Mucosa of descending colon (tissue), 3 donors: ENCODE results near the gene FAM13C. TPM values are rescaled to one million over a fixed set of nuclear protein-coding genes. Genes with fewer than 3 reads are reported as not detected.

Experiments
- ATAC-seq: fragments of 200-7000 bp; cut with Tn5 transposase; one replicate; pipeline ENCODE4 v1.9.1; 2020; ENCODE audit warnings: mild to moderate bottlenecking, moderate library complexity
- DNase-seq, 3 donors: peaks; one replicate each; pipeline ENCODE4 v3.0.0-alpha.2; 2020
- H3K36me3 ChIP-seq: fragments of 200-600 bp; one replicate; pipeline ENCODE4 v1.8.0; 2021; ENCODE audit warnings: low read depth, mild to moderate bottlenecking
- H3K4me1 ChIP-seq: fragments of 200-600 bp; one replicate; pipeline ENCODE4 v1.8.0; 2021; ENCODE audit warnings: low read depth, mild to moderate bottlenecking
- H3K4me3 ChIP-seq: fragments of 200-600 bp; one replicate; pipeline ENCODE4 v1.8.0; 2021; ENCODE audit warnings: mild to moderate bottlenecking
- H3K9me3 ChIP-seq: fragments of 200-600 bp; one replicate; pipeline ENCODE4 v1.8.0; 2021; ENCODE audit warnings: mild to moderate bottlenecking
- intact Hi-C, 2 donors: fragments of 100-400 bp; cut with DNase I in 1 of 2; cut with micrococcal nuclease in 1 of 2; formaldehyde crosslinking; loops; one replicate each; pipeline versions ENCODE4 v1.11.0 to v1.11.1; 2022; cut with DNase I, micrococcal nuclease
- total RNA-seq, 3 donors: library from RNA; stranded (reverse); fragmentation: NEBNext Ultra II Directional in 2 of 3; extraction: Animal tissue kit (Norgen Biotek cat#: 25700) in 2 of 3; gene quantifications; one replicate each; pipeline versions ENCODE4 v1.2.1 to v1.2.4, GENCODE V29; 2021 to 2023
- TF ChIP-seq, protein P1 (sequence below): fragments of 200-600 bp; IDR thresholded peaks from one replicate; pipeline ENCODE4 v1.8.0; 2022; ENCODE audit warnings: antibody characterized with exemption, mild to moderate bottlenecking
- donor health status: DM: no; HTN: no; CAD: no; lungs with moderate emphysema.
- donor health status: DM: no; HTN: no; CAD: no.
- donor health status: DM: no; HTN: yes; CAD: no.

The FAM13C gene
- total RNA-seq, 3 donors from 2014 or later = 4.2 to 18.8 (median 6.5) TPM

DNA sequence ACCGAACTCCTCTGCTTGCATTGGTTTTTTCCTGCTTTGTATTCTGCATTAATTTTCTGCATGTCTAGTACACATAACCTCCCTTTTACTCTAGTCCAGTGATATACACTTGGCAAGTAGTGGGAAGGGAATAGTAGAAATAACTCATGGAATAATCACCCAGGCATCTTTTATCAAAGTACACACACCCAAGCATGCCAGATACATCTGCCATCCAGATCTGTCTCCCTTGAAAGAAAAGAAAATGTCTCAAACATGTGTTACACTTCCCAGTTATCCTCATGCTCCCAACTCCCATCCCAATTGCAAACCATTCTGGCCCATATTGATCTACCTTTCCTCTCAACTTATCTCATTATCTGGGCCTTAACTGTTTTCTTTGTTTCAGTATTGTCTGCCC is 106.9 kb downstream of the FAM13C start:
- Histone ChIP-seq H3K36me3 (no peaks in the 10 kb centered on the region), H3K4me1 (no peaks in the 10 kb centered on the region), H3K4me3 (no peak overlapping the region), H3K9me3 (no peaks in the 10 kb centered on the region)
- intact Hi-C loops = no loop called here
- DNase-seq (no peak), ATAC-seq (no peak)
- TF ChIP-seq, protein P1, sequence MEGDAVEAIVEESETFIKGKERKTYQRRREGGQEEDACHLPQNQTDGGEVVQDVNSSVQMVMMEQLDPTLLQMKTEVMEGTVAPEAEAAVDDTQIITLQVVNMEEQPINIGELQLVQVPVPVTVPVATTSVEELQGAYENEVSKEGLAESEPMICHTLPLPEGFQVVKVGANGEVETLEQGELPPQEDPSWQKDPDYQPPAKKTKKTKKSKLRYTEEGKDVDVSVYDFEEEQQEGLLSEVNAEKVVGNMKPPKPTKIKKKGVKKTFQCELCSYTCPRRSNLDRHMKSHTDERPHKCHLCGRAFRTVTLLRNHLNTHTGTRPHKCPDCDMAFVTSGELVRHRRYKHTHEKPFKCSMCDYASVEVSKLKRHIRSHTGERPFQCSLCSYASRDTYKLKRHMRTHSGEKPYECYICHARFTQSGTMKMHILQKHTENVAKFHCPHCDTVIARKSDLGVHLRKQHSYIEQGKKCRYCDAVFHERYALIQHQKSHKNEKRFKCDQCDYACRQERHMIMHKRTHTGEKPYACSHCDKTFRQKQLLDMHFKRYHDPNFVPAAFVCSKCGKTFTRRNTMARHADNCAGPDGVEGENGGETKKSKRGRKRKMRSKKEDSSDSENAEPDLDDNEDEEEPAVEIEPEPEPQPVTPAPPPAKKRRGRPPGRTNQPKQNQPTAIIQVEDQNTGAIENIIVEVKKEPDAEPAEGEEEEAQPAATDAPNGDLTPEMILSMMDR = no peak

DNA sequence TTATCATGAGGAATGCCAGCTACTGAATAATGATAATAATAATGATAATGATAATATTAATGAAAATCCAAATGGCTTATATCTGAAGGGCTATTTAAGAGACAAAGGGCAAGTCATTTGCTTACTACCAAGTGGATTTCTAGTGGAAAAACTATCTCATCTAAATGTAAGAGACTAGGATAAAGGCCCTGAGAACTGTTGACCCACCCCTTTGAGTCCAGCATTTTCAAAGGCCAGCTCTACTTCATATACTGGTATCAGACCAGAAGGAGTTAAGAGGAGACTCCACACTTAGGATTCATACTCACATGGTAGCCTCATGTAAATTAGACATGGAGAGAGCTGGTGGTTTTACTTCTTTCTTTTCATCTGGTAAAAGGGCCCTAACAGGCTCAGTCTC is 109.9 kb downstream of the FAM13C start:
- H3K4me1 ChIP-seq = no peaks in the 10 kb centered on the region
- H3K4me3 ChIP-seq = no peak overlapping the region
- DNase-seq (no peak), ATAC-seq (no peak)
- H3K36me3 ChIP-seq = no peaks in the 10 kb centered on the region
- intact Hi-C loops = no loop called here
- TF ChIP-seq, protein P1 = no peak
- no peaks in the 10 kb centered on the region for H3K9me3 ChIP-seq

DNA sequence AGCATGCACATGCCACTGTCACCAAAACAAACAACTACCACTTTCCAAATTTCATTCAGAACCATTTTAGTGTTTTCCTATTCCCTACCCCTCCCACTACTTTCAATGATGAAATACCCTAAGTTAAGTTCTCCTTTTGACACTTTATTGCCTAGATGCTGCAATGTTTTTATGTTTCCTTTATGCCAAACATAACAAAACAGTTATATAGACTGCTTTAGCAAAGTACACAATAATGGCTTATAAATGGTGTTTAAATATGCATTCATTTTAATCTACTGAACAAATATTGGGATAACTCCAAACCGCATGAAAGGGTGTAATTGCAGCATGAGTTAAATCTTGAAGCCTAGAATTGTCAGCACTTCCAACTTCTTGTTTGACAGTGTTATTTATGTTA is 116.7 kb downstream of the FAM13C start:
- H3K9me3 ChIP-seq = no peaks in the 10 kb centered on the region
- ATAC-seq (no peak), DNase-seq (no peak)
- TF ChIP-seq, protein P1 = no peak
- intact Hi-C loops = loop anchor here in 1 of 2 donors (10.0 kb wide), 1 partner anchor 369 kb away; no protein-coding TSS in a partner anchor
- H3K36me3 ChIP-seq = no peaks in the 10 kb centered on the region
- no peak overlapping the region for H3K4me3 ChIP-seq
- H3K4me1 ChIP-seq = no peaks in the 10 kb centered on the region

DNA sequence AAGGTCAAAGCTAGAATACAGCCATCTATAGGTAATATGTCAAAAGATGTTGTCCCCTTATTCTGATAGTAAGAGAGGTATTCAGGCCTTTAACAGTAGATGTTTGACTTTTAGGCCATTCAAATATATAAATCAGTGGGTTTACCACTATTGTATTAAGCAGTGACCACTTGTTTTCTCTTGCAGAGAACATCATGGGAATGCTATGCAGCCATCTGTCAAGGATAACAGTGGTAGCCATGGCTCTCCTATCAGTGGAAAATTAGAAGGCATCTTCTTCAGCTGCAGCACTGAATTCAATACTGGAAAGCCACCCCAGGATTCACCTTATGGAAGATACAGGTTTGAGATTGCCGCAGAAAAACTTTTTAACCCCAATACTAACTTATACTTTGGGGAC is 117.5 kb downstream of the FAM13C start:
- TF ChIP-seq, protein P1 = no peak
- intact Hi-C loops = loop anchor here (5.0 to 10.0 kb wide), 2 partner anchors 370 to 377 kb away; no protein-coding TSS in a partner anchor

DNA sequence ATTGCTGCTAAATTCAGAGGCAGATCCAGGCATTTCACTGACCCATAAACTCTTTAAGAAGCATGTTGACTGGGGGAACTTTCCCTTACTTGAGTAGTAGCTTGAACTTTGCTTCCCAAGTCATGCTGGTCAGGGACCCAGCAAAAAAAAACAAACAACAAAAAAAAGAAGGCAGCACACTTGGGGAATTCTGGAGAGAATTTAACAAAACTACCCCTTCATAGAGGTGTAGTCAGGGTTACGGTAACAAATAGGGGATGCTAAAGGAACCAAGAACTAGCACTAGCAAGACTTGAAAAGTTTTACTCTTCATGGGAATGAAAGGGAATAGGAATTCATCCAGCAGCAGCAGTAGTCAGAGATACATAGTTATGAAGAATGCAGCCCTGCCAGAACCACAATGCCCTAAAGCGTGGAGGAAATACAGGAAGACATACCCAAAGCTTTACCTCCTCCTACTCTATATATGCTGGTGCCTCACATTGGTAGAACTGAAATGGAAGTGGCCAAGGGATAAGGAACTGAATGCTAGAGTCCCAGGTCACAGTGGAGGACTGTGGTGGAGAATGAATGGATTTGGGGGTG is 118.6 kb downstream of the FAM13C start:
- intact Hi-C loops = loop anchor here (5.0 to 10.0 kb wide), 2 partner anchors 371 to 379 kb away; no protein-coding TSS in a partner anchor
- Histone ChIP-seq H3K36me3 (no peaks in the 10 kb centered on the region), H3K4me3 (no peak overlapping the region), H3K4me1 (no peaks in the 10 kb centered on the region), H3K9me3 (no peaks in the 10 kb centered on the region)
- ATAC-seq (no peak), DNase-seq (no peak)
- TF ChIP-seq, protein P1 = no peak

More for the DNA sequence above, 117.5 kb downstream of the FAM13C start:
- H3K4me1 ChIP-seq = no peaks in the 10 kb centered on the region
- no peaks in the 10 kb centered on the region for H3K36me3 ChIP-seq
- H3K9me3 ChIP-seq = no peaks in the 10 kb centered on the region
- ATAC-seq = no peak
- DNase-seq = no peak
- H3K4me3 ChIP-seq = no peak overlapping the region
